HEK293T (cell line): ENCODE results near the gene KCTD15.

Source experiments
- ARNT ChIP-seq: fragments of 450-650 bp; IDR thresholded peaks from 2 replicates; pipeline ENCODE4 v1.6.1; 2017; ENCODE audit warnings: mild to moderate bottlenecking
- BHLHE40 ChIP-seq: fragments of 450-650 bp; IDR thresholded peaks from 2 replicates; pipeline ENCODE4 v1.6.1; 2016; ENCODE audit warnings: mild to moderate bottlenecking, moderate library complexity, borderline replicate concordance
- ELF4 ChIP-seq: fragments of 450-650 bp; IDR thresholded peaks from 2 replicates; pipeline ENCODE4 v1.6.1; 2017; ENCODE audit warnings: antibody characterized with exemption
- FOXK2 ChIP-seq: fragments of 450-650 bp; IDR thresholded peaks from 2 replicates; pipeline ENCODE4 v1.6.1; 2016; ENCODE audit warnings: mild to moderate bottlenecking
- FOXM1 ChIP-seq: fragments of 450-650 bp; IDR thresholded peaks from 2 replicates; pipeline ENCODE4 v1.6.1; 2017; ENCODE audit warnings: mild to moderate bottlenecking, borderline replicate concordance
- HDGF ChIP-seq: fragments of 450-650 bp; IDR thresholded peaks from 2 replicates; pipeline ENCODE4 v1.6.1; 2017; ENCODE audit warnings: antibody characterized with exemption, borderline replicate concordance
- L3MBTL2 ChIP-seq: fragments of 450-650 bp; conservative IDR thresholded peaks from 2 replicates; pipeline ENCODE4 v1.6.1; 2016; ENCODE audit warnings: mild to moderate bottlenecking
- LEF1 ChIP-seq: fragments of 450-650 bp; IDR thresholded peaks from 2 replicates; pipeline ENCODE4 v1.6.1; 2017; ENCODE audit warnings: mild to moderate bottlenecking, borderline replicate concordance
- SP1 ChIP-seq: fragments of 450-650 bp; IDR thresholded peaks from 2 replicates; pipeline ENCODE4 v1.6.1; 2017
- SUZ12 ChIP-seq: fragments of 450-650 bp; IDR thresholded peaks from 2 replicates; pipeline ENCODE4 v1.6.1; 2016; ENCODE audit warnings: mild to moderate bottlenecking
- TARDBP ChIP-seq: fragments of 450-650 bp; IDR thresholded peaks from 2 replicates; pipeline ENCODE4 v1.6.1; 2016
- ZNF384 ChIP-seq: fragments of 450-650 bp; IDR thresholded peaks from 2 replicates; pipeline ENCODE4 v1.6.1; 2016

GRCh38 chr19:33823341-33823740, 26.7 kb downstream of the KCTD15 start:
- TF ChIP-seq L3MBTL2 (no peak), FOXK2 (no peak), FOXM1 (no peak), BHLHE40 (no peak), LEF1 (no peak), SUZ12 (no peak), ZNF384 (no peak), ARNT (no peak), HDGF (no peak), ELF4 (no peak), SP1 (no peak), TARDBP (no peak)
